ENCODE data around the gene SLC25A24.

Gene SLC25A24

GRCh38 chr1:108124622-108125311 is 75.4 kb downstream of the SLC25A24 start:
- ATAC-seq (ENCODE audit: insufficient read depth, low read depth): no peak
- H3K4me3 ChIP-seq (ENCODE audit: low read depth in 1 of 2, low read length in 2 of 2): no peak overlapping the region
- H2AFZ ChIP-seq (ENCODE audit: low read depth, low read length): no peak overlapping the region
- H3K36me3 ChIP-seq (ENCODE audit: insufficient read depth, low read length): no peaks in the 10 kb centered on the region
- TF ChIP-seq EZH2 (IDR thresholded peaks at IDR 0.05; ENCODE audit: borderline replicate concordance, low read depth, low read length, severe bottlenecking) (no peak), CTCF (IDR thresholded peaks at IDR 0.05; ENCODE audit: borderline replicate concordance, extremely low read depth, low read length, poor library complexity, severe bottlenecking) (no peak)
- no peak overlapping the region for H3K4me2 ChIP-seq (ENCODE audit: insufficient read depth, low read length)
- no peak overlapping the region for H3K9ac ChIP-seq (ENCODE audit: low read depth, low read length)
- no peaks in the 10 kb centered on the region for H3K79me2 ChIP-seq (ENCODE audit: insufficient read depth, low read length)
- H3K9me3 ChIP-seq (ENCODE audit: insufficient read depth, low read length, severe bottlenecking): no peaks in the 10 kb centered on the region
- peaks cover 14% of the 10 kb centered on the region for H3K4me1 ChIP-seq (ENCODE audit: insufficient read depth, low read length)
- no peaks in the 10 kb centered on the region for H3K27me3 ChIP-seq (ENCODE audit: insufficient read depth, low read length, poor library complexity)
- H4K20me1 ChIP-seq (ENCODE audit: insufficient read depth, low read length): no peaks in the 10 kb centered on the region
- DNase-seq: no peak
- H3K27ac ChIP-seq (ENCODE audit: low read length): no peak overlapping the region

GRCh38 chr1:108124023-108124422 is 76.1 kb downstream of the SLC25A24 start:
- Histone ChIP-seq H3K36me3 (ENCODE audit: insufficient read depth, low read length) (no peaks in the 10 kb centered on the region), H3K4me1 (ENCODE audit: insufficient read depth, low read length) (peaks cover 21% of the 10 kb centered on the region), H3K4me2 (ENCODE audit: insufficient read depth, low read length) (no peak overlapping the region), H4K20me1 (ENCODE audit: insufficient read depth, low read length) (no peaks in the 10 kb centered on the region), H3K27ac (ENCODE audit: low read length) (no peak overlapping the region), H3K4me3 (ENCODE audit: low read depth in 1 of 2, low read length in 2 of 2) (no peak overlapping the region), H3K9me3 (ENCODE audit: insufficient read depth, low read length, severe bottlenecking) (no peaks in the 10 kb centered on the region), H3K79me2 (ENCODE audit: insufficient read depth, low read length) (no peaks in the 10 kb centered on the region), H3K9ac (ENCODE audit: low read depth, low read length) (no peak overlapping the region), H2AFZ (ENCODE audit: low read depth, low read length) (no peak overlapping the region), H3K27me3 (ENCODE audit: insufficient read depth, low read length, poor library complexity) (no peaks in the 10 kb centered on the region)
- no peak for ATAC-seq (ENCODE audit: insufficient read depth, low read depth)
- DNase-seq: no peak
- no peak for TF ChIP-seq CTCF (IDR thresholded peaks at IDR 0.05; ENCODE audit: borderline replicate concordance, extremely low read depth, low read length, poor library complexity, severe bottlenecking)
- TF ChIP-seq EZH2 (IDR thresholded peaks at IDR 0.05; ENCODE audit: borderline replicate concordance, low read depth, low read length, severe bottlenecking): no peak

GRCh38 chr1:108121358-108122143 is 78.6 kb downstream of the SLC25A24 start:
- Histone ChIP-seq H3K4me1 (ENCODE audit: insufficient read depth, low read length) (peaks cover 21% of the 10 kb centered on the region), H3K4me3 (ENCODE audit: low read depth in 1 of 2, low read length in 2 of 2) (no peak overlapping the region), H3K79me2 (ENCODE audit: insufficient read depth, low read length) (no peaks in the 10 kb centered on the region), H3K4me2 (ENCODE audit: insufficient read depth, low read length) (no peak overlapping the region), H3K27me3 (ENCODE audit: insufficient read depth, low read length, poor library complexity) (no peaks in the 10 kb centered on the region), H3K9me3 (ENCODE audit: insufficient read depth, low read length, severe bottlenecking) (no peaks in the 10 kb centered on the region), H4K20me1 (ENCODE audit: insufficient read depth, low read length) (no peaks in the 10 kb centered on the region), H3K27ac (ENCODE audit: low read length) (no peak overlapping the region), H3K36me3 (ENCODE audit: insufficient read depth, low read length) (no peaks in the 10 kb centered on the region), H3K9ac (ENCODE audit: low read depth, low read length) (no peak overlapping the region), H2AFZ (ENCODE audit: low read depth, low read length) (no peak overlapping the region)
- ATAC-seq (ENCODE audit: insufficient read depth, low read depth) (no peak), DNase-seq (no peak)
- TF ChIP-seq CTCF (IDR thresholded peaks at IDR 0.05; ENCODE audit: borderline replicate concordance, extremely low read depth, low read length, poor library complexity, severe bottlenecking) (no peak), EZH2 (IDR thresholded peaks at IDR 0.05; ENCODE audit: borderline replicate concordance, low read depth, low read length, severe bottlenecking) (no peak)

Data from DND-41 (cell line).